ENCODE results near the gene TRAPPC2L.

Gene TRAPPC2L

GRCh38 chr16:88839745-88840599, 17.0 kb upstream of the TRAPPC2L start:
- DNase-seq, result no peak

GRCh38 chr16:88840600-88841215, 16.2 kb upstream of the TRAPPC2L start:
- no peak for DNase-seq

GRCh38 chr16:88841521-88842307, 15.2 kb upstream of the TRAPPC2L start:
- no peak for DNase-seq

GRCh38 chr16:88842308-88842756, 14.6 kb upstream of the TRAPPC2L start:
- no peak for DNase-seq

- DNase-seq, result no peak
Measured at GRCh38 chr16:88842806-88843205, 14.1 kb upstream of the TRAPPC2L start.

- DNase-seq, result no peak
Measured at GRCh38 chr16:88843256-88843655, 13.7 kb upstream of the TRAPPC2L start.

GRCh38 chr16:88844419-88845036, 12.4 kb upstream of the TRAPPC2L start:
- DNase-seq, result no peak

- DNase-seq, result no peak
Measured at GRCh38 chr16:88846088-88846487, 10.8 kb upstream of the TRAPPC2L start.

GRCh38 chr16:88847654-88848053, 9.3 kb upstream of the TRAPPC2L start:
- DNase-seq, result no peak

GRCh38 chr16:88848557-88848956, 8.4 kb upstream of the TRAPPC2L start:
- DNase-seq, result no peak

GRCh38 chr16:88850531-88851199, 6.3 kb upstream of the TRAPPC2L start:
- no peak for DNase-seq

GRCh38 chr16:88851616-88852015, 5.3 kb upstream of the TRAPPC2L start:
- no peak for DNase-seq

GRCh38 chr16:88853325-88853941, 3.5 kb upstream of the TRAPPC2L start:
- no peak for DNase-seq

GRCh38 chr16:88854306-88855111, 2.4 kb upstream of the TRAPPC2L start:
- peak; percentile 60 for DNase-seq

GRCh38 chr16:88855176-88855575, 1.8 kb upstream of the TRAPPC2L start:
- DNase-seq, result no peak

GRCh38 chr16:88855736-88856121, 1.2 kb upstream of the TRAPPC2L start:
- no peak for DNase-seq

GRCh38 chr16:88856122-88856827, 652 bp upstream of the TRAPPC2L start:
- no peak for DNase-seq

GRCh38 chr16:88857728-88858339, 907 bp downstream of the TRAPPC2L start:
- peak; percentile 74 for DNase-seq

- no peak for DNase-seq
Measured at GRCh38 chr16:88859381-88860091, 2.6 kb downstream of the TRAPPC2L start.
